Measurements from ENCODE around the gene BABAM1. TPM values are rescaled to one million over a fixed set of nuclear protein-coding genes. Genes with fewer than 3 reads are reported as not detected.

BABAM1 gene
- total and polyA plus RNA-seq, 9 of the 15 experiments (the other 6 are each of a cell fraction or from before 2014, with no cell fraction given), result 14.7 to 160 (median 113) TPM

DNA sequence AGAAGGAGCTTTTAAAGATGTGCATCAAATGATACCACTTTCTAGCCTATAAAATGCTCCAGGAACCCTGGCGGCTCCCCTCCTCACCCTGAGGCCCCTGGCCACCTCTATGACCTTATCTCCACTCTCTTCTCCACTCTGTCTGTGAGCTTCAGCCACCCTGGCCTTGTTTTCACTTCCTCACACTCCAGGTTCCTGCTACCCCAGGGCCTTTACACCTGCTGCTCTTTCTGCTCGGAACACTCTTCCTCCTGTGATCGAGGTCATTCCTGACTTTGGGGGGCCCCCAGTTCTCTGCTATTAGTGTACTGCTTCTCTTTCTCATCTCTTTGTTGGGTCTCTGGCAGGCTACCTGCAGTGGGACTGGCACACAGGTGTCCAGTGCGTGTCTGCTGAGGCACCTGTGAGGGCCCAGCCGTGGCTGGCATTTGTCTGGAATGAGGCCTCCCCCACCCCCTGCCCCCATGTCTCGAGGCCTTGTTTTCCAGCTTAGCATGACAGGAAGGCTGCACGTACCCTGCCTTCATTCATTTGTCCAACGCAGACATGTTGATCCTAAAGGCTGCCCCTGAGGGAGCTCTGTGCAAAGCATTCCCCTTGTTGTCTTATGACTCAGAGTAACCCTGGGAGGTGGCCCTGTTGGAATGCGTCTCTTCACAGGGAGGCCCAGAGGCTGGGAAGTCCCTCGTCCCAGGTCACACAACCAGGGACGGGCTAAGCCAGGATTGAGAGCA is 44.4 kb downstream of the BABAM1 start:
- no peak overlapping the region for H2AFZ ChIP-seq (ENCODE audit: low read depth, low read length)
- H4K20me1 ChIP-seq (replicated peaks; ENCODE audit: control insufficient read depth, insufficient read depth, low read length), result 0 out of 2 replicates have a peak, but pooled peaks cover 5% of the 10 kb centered on the region
- no peak overlapping the region for H3K4me2 ChIP-seq (ENCODE audit: insufficient read depth, low read length)
- H3K9me1 ChIP-seq (ENCODE audit: control insufficient read depth, insufficient read depth, low read length), result no peaks in the 10 kb centered on the region
- peak overlapping the region in 1 of 2 experiments; percentile 73; a peak in 2 of 4 replicates for H3K9ac ChIP-seq (ENCODE audit: insufficient read depth in 1 of 2, low read depth in 2 of 2, low read length in 2 of 2)
- peaks cover 54% of the 10 kb centered on the region for H3K79me2 ChIP-seq (ENCODE audit: control insufficient read depth, insufficient read depth, low read length)
- intact Hi-C loops (cut with micrococcal nuclease), result no loop called here
- H3K36me3 ChIP-seq (ENCODE audit: control insufficient read depth, insufficient read depth, low read length), result peaks cover 49% of the 10 kb centered on the region; the same call in 2 of the 3 replicates
- DNase-seq (ENCODE audit: extremely low read depth in 1 of 4, low spot score in 3 of 4) (no peak), ATAC-seq (no peak), FAIRE-seq (no peak)
- peaks cover 17 to 53% of the 10 kb centered on the region in 2 experiments; a peak in 4 of 5 replicates for H3K4me1 ChIP-seq (replicated peaks in 1 of 2; ENCODE audit: control insufficient read depth in 2 of 2, insufficient read depth in 2 of 2, low read length in 2 of 2)
- ChIA-PET POLR2A (interaction anchor here (0.5 to 7.7 kb wide), 2 partner anchors 13 to 22 kb away, joined by 3 to 78 read pairs; partner anchors contain the start of gene ANO8), CTCF (ENCODE audit: low intra/inter-chr PET ratio) (no interaction called here)
- no peaks in the 10 kb centered on the region for H3K27me3 ChIP-seq (ENCODE audit: control insufficient read depth in 2 of 2, insufficient read depth in 2 of 2, low read length in 2 of 2)
- no peaks in the 10 kb centered on the region for H3K9me3 ChIP-seq (replicated peaks; ENCODE audit: control insufficient read depth, insufficient read depth, low read depth, low read length)
- H3K4me3 ChIP-seq, result no peak overlapping the region
- WGBS (ENCODE audit: insufficient coverage, low coverage, missing lambda C conversion rate), result 82% methylated on average over 9 of the region's 11 CpGs
- TF ChIP-seq ZNF12 (CRISPR knock-in tag; IDR thresholded peaks at IDR 0.05) (no peak), SMARCA4 (IDR thresholded peaks at IDR 0.05) (no peak), RNF2 (IDR thresholded peaks at IDR 0.05) (no peak), ZNF668 (CRISPR knock-in tag; IDR thresholded peaks at IDR 0.05) (no peak)
- in situ Hi-C loops (cut with MboI), result no loop called here
- H3K27ac ChIP-seq (ENCODE audit: extremely low read depth, low read depth, low read length), result no peak overlapping the region
- no TSS peak for BruUV-seq (replicated peaks)

All from K562 (cell line).